HepG2 (cell line): ENCODE results near the gene BMERB1. TPM values are rescaled to one million over a fixed set of nuclear protein-coding genes. Genes with fewer than 3 reads are reported as not detected.

Experiments
- ARID3A ChIP-seq: IDR thresholded peaks from 2 replicates; pipeline ENCODE4 v1.6.1; 2012; ENCODE audit warnings: low read depth, low read length, improper control_type of control experiment
- BRD4 ChIP-seq: sonication (generic); formaldehyde crosslinking; IDR thresholded peaks from 2 replicates; pipeline ENCODE4 v1.4.0; 2020; ENCODE audit warnings: missing genetic modification reagents
- HCFC1 ChIP-seq: fragments of 150-350 bp; IDR thresholded peaks from 2 replicates; pipeline ENCODE4 v1.6.1; 2014; ENCODE audit warnings: low read depth, low read length
- TOPORS ChIP-seq: sonication (generic); formaldehyde crosslinking; IDR thresholded peaks from 2 replicates; pipeline ENCODE4 v1.8.0; 2023; ENCODE audit warnings: mild to moderate bottlenecking, missing genetic modification reagents
- ZNF160 ChIP-seq: sonication (generic); formaldehyde crosslinking; IDR thresholded peaks from 2 replicates; pipeline ENCODE4 v1.8.0; 2022; ENCODE audit warnings: mild to moderate bottlenecking, inconsistent platforms, missing genetic modification reagents
- ZNF704 ChIP-seq: sonication (generic); formaldehyde crosslinking; IDR thresholded peaks from 2 replicates; pipeline ENCODE4 v1.8.1; 2023; ENCODE audit warnings: mild to moderate bottlenecking, inconsistent platforms, moderate library complexity, missing genetic modification reagents, borderline replicate concordance
- ZNF781 ChIP-seq: sonication (generic); formaldehyde crosslinking; IDR thresholded peaks from 2 replicates; pipeline ENCODE4 v1.5.1; 2020; ENCODE audit warnings: borderline replicate concordance, mild to moderate bottlenecking, missing genetic modification reagents; ENCODE audit errors: not compliant biosample characterization
- polyA plus RNA-seq, 8 experiments: library from polyadenylated mRNA; depleted of rRNA in 3 of 8; stranded (reverse) in 7 of 8; unstranded in 1 of 8; fragments of >200 nt; fragmentation: Illumina TruSeq in 4 of 8; extraction: Trizol in 4 of 8; gene quantifications; 2 replicates each; pipeline versions ENCODE4 v1.2.1 to v1.2.3, GENCODE V29; 2011 to 2016; ENCODE audit warnings: low read depth in 4 of 8, missing spikeins in 1 of 8, mixed read lengths in 1 of 8; ENCODE audit not compliant: insufficient read depth in 1 of 8
- total RNA-seq, 5 experiments: library from RNA; depleted of rRNA; stranded (reverse); fragments of >200 nt; fragmentation: Illumina TruSeq; extraction: Trizol; gene quantifications; 2 replicates each; pipeline ENCODE4 v1.2.3, GENCODE V29; 2016; ENCODE audit warnings: low read depth in 1 of 5
- TF ChIP-seq, protein P1 (sequence below), 2 experiments: fragments of 450-650 bp in 1 of 2; sonication (generic) in 1 of 2; formaldehyde crosslinking in 1 of 2; IDR thresholded peaks; 2 replicates each; pipeline versions ENCODE4 v1.6.1 to v1.8.0; 2016 to 2022; ENCODE audit warnings: antibody characterized with exemption in 1 of 2, mild to moderate bottlenecking in 1 of 2, missing genetic modification reagents in 1 of 2
- TF ChIP-seq, protein P2 (sequence below): sonication (generic); formaldehyde crosslinking; IDR thresholded peaks from 2 replicates; pipeline ENCODE4 v1.5.1; 2020; ENCODE audit warnings: missing genetic modification reagents, mild to moderate bottlenecking, borderline replicate concordance
- TF ChIP-seq, protein P3 (sequence below): sonication (generic); formaldehyde crosslinking; IDR thresholded peaks from 2 replicates; pipeline ENCODE4 v1.4.0; 2020; ENCODE audit warnings: missing genetic modification reagents

BMERB1 gene
- total and polyA plus RNA-seq, 2 of the 13 experiments (the other 11 are each of a cell fraction or from before 2014, with no cell fraction given), result 1.4 TPM

- TF ChIP-seq ARID3A (peak; percentile 73), BRD4 (CRISPR knock-in tag) (no peak), ZNF781 (peak; percentile 56), ZNF704 (no peak), ZNF160 (CRISPR knock-in tag) (no peak), HCFC1 (no peak), TOPORS (CRISPR knock-in tag) (peak; percentile 62; the same call in 1 of the 2 replicates)
- TF ChIP-seq, protein P1, sequence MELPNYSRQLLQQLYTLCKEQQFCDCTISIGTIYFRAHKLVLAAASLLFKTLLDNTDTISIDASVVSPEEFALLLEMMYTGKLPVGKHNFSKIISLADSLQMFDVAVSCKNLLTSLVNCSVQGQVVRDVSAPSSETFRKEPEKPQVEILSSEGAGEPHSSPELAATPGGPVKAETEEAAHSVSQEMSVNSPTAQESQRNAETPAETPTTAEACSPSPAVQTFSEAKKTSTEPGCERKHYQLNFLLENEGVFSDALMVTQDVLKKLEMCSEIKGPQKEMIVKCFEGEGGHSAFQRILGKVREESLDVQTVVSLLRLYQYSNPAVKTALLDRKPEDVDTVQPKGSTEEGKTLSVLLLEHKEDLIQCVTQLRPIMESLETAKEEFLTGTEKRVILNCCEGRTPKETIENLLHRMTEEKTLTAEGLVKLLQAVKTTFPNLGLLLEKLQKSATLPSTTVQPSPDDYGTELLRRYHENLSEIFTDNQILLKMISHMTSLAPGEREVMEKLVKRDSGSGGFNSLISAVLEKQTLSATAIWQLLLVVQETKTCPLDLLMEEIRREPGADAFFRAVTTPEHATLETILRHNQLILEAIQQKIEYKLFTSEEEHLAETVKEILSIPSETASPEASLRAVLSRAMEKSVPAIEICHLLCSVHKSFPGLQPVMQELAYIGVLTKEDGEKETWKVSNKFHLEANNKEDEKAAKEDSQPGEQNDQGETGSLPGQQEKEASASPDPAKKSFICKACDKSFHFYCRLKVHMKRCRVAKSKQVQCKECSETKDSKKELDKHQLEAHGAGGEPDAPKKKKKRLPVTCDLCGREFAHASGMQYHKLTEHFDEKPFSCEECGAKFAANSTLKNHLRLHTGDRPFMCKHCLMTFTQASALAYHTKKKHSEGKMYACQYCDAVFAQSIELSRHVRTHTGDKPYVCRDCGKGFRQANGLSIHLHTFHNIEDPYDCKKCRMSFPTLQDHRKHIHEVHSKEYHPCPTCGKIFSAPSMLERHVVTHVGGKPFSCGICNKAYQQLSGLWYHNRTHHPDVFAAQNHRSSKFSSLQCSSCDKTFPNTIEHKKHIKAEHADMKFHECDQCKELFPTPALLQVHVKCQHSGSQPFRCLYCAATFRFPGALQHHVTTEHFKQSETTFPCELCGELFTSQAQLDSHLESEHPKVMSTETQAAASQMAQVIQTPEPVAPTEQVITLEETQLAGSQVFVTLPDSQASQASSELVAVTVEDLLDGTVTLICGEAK (IDR thresholded peaks at IDR 0.05), result no peak
- TF ChIP-seq, protein P1 (CRISPR knock-in tag; IDR thresholded peaks at IDR 0.05), result peak; percentile 84
- TF ChIP-seq, protein P2, sequence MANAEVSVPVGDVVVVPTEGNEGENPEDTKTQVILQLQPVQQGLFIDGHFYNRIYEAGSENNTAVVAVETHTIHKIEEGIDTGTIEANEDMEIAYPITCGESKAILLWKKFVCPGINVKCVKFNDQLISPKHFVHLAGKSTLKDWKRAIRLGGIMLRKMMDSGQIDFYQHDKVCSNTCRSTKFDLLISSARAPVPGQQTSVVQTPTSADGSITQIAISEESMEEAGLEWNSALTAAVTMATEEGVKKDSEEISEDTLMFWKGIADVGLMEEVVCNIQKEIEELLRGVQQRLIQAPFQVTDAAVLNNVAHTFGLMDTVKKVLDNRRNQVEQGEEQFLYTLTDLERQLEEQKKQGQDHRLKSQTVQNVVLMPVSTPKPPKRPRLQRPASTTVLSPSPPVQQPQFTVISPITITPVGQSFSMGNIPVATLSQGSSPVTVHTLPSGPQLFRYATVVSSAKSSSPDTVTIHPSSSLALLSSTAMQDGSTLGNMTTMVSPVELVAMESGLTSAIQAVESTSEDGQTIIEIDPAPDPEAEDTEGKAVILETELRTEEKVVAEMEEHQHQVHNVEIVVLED, result peak; percentile 37; the same call in 1 of the 2 replicates
- TF ChIP-seq, protein P3, sequence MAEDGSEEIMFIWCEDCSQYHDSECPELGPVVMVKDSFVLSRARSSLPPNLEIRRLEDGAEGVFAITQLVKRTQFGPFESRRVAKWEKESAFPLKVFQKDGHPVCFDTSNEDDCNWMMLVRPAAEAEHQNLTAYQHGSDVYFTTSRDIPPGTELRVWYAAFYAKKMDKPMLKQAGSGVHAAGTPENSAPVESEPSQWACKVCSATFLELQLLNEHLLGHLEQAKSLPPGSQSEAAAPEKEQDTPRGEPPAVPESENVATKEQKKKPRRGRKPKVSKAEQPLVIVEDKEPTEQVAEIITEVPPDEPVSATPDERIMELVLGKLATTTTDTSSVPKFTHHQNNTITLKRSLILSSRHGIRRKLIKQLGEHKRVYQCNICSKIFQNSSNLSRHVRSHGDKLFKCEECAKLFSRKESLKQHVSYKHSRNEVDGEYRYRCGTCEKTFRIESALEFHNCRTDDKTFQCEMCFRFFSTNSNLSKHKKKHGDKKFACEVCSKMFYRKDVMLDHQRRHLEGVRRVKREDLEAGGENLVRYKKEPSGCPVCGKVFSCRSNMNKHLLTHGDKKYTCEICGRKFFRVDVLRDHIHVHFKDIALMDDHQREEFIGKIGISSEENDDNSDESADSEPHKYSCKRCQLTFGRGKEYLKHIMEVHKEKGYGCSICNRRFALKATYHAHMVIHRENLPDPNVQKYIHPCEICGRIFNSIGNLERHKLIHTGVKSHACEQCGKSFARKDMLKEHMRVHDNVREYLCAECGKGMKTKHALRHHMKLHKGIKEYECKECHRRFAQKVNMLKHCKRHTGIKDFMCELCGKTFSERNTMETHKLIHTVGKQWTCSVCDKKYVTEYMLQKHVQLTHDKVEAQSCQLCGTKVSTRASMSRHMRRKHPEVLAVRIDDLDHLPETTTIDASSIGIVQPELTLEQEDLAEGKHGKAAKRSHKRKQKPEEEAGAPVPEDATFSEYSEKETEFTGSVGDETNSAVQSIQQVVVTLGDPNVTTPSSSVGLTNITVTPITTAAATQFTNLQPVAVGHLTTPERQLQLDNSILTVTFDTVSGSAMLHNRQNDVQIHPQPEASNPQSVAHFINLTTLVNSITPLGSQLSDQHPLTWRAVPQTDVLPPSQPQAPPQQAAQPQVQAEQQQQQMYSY (CRISPR knock-in tag), result no peak
Measured at GRCh38 chr16:15610369-15610871, 176.0 kb downstream of the BMERB1 start (continued).
